HG02943 (cell line): ENCODE data around the gene SVOP.
"Not testable (repeated sequence)": the region's sequence is repeated elsewhere in the genome, so short reads cannot be mapped to it uniquely, and the experiment has no call there.

ENCODE experiments used
- ATAC-seq: cut with Tn5 transposase; IDR thresholded peaks from one replicate; pipeline ENCODE4 v1.9.1; 2021; ENCODE audit warnings: mild to moderate bottlenecking, low read depth, moderate library complexity; ENCODE audit not compliant: unreplicated experiment

Gene SVOP

DNA sequence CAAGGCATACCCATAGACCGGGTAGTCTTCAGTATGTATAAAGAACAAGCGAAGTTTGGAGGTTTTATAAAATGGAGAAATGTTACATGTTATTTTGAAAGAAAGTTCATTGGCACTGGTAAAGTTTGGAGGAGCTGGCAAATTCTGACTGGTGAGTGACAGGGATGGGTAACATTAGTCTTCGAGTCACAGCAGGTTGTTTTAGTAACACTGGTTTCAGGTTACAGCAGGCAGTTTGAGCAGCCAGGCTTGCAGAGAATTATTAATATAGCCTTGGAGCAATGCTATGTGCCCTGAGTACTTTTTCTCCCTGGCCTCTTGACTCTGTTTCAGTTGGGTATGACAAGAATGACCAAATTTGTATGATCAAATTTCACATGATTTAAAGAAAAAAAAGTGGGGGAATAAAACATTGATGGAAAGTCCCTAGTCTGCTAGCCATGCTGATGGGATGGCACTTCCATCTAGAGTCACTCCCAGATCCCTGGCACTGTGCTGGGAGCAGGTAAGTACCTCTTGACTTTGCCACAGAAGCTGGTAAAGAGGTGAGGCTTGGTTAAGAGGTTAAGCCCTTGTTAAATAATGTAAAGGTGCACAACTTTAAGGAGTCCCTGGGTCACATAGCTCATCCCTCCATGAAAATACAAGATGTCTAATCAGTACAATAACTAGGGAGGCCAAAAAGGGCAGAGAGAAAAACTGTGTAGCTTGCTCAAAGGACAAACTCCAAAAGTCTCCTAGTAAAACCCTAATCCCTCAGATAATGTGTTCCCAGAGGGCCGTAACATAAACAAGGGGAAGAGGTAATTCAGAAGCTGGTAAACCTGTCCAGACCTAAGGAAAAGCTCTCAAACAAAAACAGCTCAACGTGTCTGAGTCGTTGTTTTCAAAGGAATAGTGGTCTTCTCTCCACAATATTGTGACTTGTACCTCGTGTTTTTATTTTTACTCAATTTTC, 12.7 kb upstream of the SVOP start:
- ATAC-seq = no peak

DNA sequence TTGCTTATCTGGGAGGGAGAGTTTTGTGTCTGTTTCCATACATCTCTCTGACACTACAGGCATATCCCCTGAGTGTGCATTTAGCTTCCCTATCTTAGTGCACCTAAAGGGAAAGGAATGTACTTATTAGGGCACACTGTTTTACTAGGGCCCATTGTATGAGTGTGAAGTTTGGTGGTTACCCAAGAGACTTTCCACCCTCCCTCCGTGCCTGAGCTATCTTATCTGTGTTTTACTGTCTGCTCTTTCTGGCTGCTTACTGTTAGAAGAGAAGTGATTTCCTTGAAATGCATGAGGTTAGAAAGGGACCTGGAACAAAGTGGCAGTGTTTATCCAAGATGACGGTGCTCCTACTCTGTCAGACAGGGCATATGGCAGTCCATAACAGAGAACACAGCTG, 8.5 kb upstream of the SVOP start:
- no peak for ATAC-seq

DNA sequence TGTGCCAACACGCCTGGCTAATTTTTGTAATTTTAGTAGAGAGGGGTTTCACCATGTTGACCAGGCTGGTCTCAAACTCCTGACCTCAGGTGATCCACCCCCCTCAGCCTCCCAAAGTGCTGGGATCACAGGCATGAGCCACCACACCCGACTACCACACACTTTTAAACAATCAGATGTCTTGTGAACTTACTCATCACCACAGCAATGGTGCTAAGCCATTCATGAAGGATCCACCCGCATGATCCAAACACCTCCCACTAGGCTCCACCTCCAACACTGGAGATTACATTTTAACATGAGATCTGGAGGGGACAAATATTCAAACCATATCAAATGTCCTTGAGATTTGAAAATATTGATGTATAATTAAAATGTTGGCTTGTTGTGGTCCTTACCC, 7.8 kb upstream of the SVOP start:
- not testable (repeated sequence) for ATAC-seq

DNA sequence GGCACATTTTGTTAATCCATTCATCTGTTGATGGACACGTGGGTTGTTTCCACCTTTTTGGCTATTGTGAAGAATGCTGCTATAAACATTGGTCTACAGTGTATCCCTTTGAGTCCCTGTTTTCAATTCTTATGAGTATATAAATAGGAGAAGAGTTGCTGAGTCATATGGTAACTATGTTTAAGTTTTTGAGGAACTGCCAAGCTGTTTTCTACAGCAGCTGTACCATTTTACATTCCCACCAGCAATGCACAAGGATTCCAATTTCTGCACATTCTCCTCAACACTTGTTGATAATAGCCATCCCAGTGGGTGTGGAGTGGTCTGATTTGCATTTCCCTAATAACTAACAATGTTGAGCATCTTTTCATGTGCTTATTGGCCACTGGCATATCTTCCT, 6.9 kb upstream of the SVOP start:
- no peak for ATAC-seq

- ATAC-seq = no peak
These were observed 597 bp downstream of the SVOP start for GRCh38 chr12:109020146-109020795.

DNA sequence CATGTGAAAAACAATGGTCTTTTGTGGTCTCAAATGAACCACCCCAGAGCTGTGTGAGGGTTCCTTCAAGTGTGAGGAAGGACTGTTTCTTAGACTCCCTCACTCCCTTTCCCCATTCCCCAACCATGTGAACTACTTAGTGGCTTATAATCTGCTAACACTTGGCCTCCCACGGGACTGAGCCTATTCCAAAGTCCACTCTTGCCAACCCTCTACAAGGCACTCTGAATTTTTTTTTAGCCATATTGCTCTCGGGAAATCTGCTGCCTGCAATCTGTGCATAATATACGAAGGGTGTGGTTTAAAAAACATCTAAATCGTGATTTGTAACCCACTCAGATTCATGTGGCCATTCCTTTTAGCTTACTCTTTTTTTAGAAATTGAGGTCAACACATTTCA, 2.6 kb downstream of the SVOP start:
- no peak for ATAC-seq

DNA sequence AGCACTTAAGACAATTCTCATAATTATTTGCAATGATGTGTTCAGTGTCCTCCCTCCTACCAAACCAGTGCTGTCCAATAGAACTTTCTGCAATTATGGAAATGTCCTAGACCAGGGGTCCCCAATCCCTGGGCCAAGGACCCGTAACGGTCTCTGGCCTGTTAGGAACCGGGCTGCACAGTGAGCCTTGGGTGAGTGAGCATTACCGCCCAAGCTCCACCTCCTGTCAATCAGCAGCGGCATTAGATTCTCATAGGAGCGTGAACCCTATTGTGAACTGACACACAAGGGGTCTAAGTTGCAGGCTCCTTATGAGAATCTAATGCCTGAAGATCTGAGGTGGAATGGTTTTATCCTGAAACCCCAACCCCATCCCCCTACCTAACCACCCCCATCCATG, 3.9 kb downstream of the SVOP start:
- ATAC-seq = no peak

GRCh38 chr12:109016016-109016415, 4.9 kb downstream of the SVOP start:
- ATAC-seq = no peak

DNA sequence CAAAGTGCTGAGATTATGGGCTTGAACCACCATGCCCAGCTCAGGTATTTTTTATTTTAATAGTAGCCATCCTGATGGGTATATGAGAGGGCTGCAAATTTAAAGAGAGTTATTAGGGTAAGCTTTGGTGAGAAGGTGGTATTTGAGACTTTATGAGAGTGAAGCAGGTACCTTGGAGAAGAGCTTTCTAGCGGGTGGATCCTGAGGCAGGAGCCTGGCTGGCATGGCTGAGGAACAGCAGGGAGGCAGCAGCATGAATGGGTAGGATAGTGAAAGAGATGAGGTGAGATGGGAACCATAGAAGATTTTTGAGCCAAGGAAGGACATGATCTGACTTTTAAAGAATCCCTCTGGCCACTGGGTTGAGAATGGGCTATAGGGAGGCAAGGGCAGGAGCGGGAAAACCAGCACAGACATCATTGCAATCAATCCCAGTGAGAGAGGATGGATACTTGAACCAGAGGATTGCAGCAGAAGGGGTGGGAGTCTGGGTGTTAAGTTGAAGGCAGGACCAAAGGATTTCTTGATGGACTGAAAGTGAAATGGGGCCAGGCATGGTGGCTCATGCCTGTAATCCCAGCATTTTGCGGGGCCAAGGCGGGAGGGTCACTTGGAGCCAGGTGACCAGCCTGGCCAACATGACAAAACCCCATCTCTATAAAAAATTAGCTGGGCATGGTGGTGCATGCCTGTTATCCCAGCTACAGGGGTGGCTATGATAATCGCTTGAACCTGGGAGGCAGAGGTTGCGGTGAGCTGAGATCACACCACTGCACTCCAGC, 5.7 kb downstream of the SVOP start:
- ATAC-seq = no peak

GRCh38 chr12:109010259-109010658, 10.6 kb downstream of the SVOP start:
- no peak for ATAC-seq

GRCh38 chr12:109009766-109010165, 11.1 kb downstream of the SVOP start:
- ATAC-seq = no peak

DNA sequence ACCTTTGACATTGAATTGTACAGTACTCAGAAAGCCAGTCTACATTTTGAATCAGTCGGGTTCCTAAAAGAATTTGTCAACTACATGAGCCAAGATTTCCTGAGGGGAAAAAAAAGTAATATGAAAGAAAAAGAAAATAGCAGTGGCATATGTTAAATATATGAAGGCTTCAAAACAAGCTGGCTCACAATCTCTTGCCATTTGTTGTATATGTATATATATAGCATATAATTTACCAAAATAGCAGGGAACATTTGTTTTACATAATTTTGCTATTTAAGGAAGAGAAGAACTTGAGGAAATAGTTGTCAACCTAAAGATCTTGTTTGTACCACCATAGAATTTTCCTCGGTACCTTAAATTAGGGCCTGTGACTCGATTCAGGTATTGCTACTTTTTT, 16.9 kb downstream of the SVOP start:
- ATAC-seq = no peak

GRCh38 chr12:108996320-108996719, 24.5 kb downstream of the SVOP start:
- no peak for ATAC-seq

DNA sequence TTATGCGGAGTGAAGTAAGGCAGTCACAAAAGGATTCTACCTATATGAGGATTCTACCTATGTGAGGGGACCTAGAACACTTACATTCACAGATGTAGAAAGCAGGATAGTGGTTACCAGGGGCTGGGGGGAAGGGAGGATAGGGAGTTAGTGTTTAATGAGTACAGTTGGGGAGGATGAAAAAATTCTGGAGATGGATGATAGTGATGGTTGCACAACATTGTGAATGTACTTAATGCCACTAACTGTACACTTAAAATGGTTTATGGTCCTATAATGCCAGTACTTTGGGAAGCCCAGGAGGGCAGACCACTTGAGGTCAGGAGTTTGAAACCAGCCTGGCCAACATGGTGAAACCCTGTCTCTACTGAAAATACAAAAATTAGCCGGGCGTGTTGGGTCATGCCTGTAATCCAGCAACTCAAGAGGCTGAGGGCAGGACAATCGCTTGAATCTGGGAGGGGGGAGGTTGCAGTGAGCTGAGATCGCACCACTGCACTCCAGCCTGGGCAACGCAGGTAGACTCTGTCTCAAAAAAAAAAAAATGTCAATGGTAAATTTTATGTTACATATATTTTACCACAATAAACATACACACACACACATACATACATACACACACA, 25.4 kb downstream of the SVOP start:
- ATAC-seq = no peak

DNA sequence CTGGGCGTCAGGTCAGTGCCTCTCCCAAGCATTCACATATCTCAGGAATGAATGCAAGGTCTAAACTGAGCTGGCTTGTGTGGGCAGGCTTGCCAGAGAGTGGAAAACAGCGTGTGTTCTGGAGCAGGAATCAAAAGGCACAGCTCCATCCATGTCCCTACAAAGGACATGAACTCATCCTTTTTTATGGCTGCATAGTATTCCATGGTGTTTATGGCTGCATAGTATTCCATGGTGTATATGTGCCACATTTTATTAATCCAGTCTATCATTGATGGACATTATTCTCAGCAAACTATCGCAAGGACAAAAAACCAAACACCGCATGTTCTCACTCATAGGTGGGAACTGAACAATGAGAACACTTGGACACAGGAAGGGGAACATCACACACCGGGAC, 30.8 kb downstream of the SVOP start:
- ATAC-seq = not testable (repeated sequence)

GRCh38 chr12:108989376-108989775, 31.5 kb downstream of the SVOP start:
- no peak for ATAC-seq

DNA sequence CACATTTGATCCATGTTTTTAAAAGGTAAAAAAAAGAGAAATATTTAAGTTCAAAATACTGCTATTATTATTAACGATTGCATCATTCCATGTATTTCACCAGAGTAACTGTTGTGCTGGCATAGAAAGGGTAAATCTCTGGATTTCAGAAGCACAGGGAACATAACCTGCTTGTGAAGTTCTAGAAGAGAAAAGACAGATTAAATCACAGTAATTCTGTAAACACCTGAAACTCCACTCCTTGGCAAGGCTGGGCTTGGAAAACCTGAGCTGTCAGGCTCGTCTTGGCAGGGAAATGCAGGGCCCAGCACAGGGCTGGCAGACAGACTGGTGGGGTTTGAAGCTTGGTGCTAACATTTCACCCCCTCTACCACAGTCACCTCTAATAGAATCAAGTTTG, 35.1 kb downstream of the SVOP start:
- no peak for ATAC-seq

GRCh38 chr12:108983227-108983626, 37.6 kb downstream of the SVOP start:
- ATAC-seq = no peak

- no peak for ATAC-seq
These were observed 38.1 kb downstream of the SVOP start for GRCh38 chr12:108982621-108983219.

DNA sequence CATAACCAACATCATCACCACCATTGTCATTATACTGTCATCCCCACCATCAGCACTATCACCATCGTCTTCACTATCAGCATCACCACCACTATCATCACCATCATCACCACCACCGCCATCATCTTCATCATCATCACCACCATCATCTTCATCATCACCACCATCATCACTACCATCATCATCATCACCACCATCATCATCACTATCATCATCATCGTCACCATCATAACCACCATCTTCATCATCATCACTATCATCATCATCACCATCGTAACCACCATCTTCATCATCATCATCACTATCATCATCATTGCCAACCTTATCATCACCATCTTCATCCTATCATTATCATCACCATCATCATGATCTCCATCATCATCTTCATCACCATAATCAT, 39.0 kb downstream of the SVOP start:
- no peak for ATAC-seq
